ENCODE results near the gene DNASE1L1. TPM values are rescaled to one million over a fixed set of nuclear protein-coding genes. Genes with fewer than 3 reads are reported as not detected.

The DNASE1L1 gene
- polyA plus RNA-seq, 1 of the 3 experiments (the other 2 are of a cell fraction), result 18.2 TPM

DNA sequence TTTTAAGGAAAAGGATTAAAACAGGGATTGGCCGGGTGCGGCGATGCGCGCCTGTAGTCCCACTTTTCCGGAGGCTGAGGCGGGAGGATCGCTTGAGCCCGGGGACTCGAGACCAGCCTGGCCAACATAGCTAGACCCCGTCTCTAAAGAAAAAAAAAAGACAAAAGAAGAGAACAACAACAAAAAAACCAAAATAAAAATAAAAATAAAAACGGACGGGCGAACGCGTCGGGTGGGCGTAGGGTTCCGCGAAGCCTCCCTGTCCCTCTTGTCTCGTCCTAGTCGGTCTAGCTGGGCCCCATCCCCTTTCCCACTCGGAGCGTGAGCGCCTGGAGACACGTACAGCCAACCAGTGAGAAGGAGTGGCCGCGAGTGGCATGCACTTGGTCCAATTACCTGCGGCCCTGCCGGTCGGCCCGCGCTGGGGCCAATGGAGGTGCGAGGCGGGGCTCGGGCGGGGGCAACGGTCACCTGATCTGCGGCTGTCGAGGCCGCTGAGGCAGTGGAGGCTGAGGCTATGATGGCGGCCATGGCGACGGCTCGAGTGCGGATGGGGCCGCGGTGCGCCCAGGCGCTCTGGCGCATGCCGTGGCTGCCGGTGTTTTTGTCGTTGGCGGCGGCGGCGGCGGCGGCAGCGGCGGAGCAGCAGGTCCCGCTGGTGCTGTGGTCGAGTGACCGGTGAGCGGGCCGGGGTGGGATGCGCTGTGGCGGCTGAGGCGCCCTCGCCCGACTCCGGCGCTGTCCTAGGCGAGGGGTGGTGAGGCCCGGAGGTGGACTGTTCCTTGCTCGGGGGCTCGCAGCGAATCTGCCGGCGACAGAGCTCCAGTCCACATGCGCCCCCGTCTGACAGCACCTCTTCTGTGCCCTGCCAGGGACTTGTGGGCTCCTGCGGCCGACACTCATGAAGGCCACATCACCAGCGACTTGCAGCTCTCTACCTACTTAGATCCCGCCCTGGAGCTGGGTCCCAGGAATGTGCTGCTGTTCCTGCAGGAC, 19.4 kb upstream of the DNASE1L1 start, which contains the start of gene ATP6AP1 (continued):
- peak; percentile 49; the same call in 1 of the 2 replicates for TF ChIP-seq POLR2AphosphoS5 (IDR thresholded peaks at IDR 0.05; ENCODE audit: low read depth, low read length)
- TF ChIP-seq FOSL2 (IDR thresholded peaks at IDR 0.05; ENCODE audit: borderline replicate concordance, low read depth), result no peak
- no peak for TF ChIP-seq ELF1 (IDR thresholded peaks at IDR 0.05)
- TF ChIP-seq NRF1 (IDR thresholded peaks at IDR 0.05; ENCODE audit: low read depth, low read length), result no peak
- TF ChIP-seq EP300 (IDR thresholded peaks at IDR 0.05; ENCODE audit: borderline replicate concordance in 1 of 2, low read depth in 1 of 2, low read length in 1 of 2), result no peak
- peak; percentile 62 for TF ChIP-seq CHD2 (IDR thresholded peaks at IDR 0.05; ENCODE audit: low read length, partially characterized antibody)
- TF ChIP-seq SIN3A (IDR thresholded peaks at IDR 0.05; ENCODE audit: borderline replicate concordance, low read depth, low read length), result no peak
- TF ChIP-seq USF1 (IDR thresholded peaks at IDR 0.05; ENCODE audit: borderline replicate concordance, low read depth), result peak; percentile 90
- TF ChIP-seq IRF3 (IDR thresholded peaks at IDR 0.05; ENCODE audit: low read depth, low read length), result peak; percentile 63
- TF ChIP-seq MEF2A (IDR thresholded peaks at IDR 0.05; ENCODE audit: borderline replicate concordance, low read depth), result no peak
- TF ChIP-seq TEAD4 (IDR thresholded peaks at IDR 0.05; ENCODE audit: borderline replicate concordance, insufficient read depth), result no peak
- no peak for TF ChIP-seq RCOR1 (IDR thresholded peaks at IDR 0.05; ENCODE audit: low read length)
- no peak for TF ChIP-seq NFIC (IDR thresholded peaks at IDR 0.05; ENCODE audit: borderline replicate concordance)
- TF ChIP-seq REST (IDR thresholded peaks at IDR 0.05; ENCODE audit: low read depth, low read length), result no peak
- peak; percentile 42; the same call in 1 of the 2 replicates for TF ChIP-seq MXI1 (IDR thresholded peaks at IDR 0.05; ENCODE audit: low read depth, low read length)
- TF ChIP-seq YY1 (IDR thresholded peaks at IDR 0.05; ENCODE audit: low read depth), result peak; percentile 86
- TF ChIP-seq, protein P1, sequence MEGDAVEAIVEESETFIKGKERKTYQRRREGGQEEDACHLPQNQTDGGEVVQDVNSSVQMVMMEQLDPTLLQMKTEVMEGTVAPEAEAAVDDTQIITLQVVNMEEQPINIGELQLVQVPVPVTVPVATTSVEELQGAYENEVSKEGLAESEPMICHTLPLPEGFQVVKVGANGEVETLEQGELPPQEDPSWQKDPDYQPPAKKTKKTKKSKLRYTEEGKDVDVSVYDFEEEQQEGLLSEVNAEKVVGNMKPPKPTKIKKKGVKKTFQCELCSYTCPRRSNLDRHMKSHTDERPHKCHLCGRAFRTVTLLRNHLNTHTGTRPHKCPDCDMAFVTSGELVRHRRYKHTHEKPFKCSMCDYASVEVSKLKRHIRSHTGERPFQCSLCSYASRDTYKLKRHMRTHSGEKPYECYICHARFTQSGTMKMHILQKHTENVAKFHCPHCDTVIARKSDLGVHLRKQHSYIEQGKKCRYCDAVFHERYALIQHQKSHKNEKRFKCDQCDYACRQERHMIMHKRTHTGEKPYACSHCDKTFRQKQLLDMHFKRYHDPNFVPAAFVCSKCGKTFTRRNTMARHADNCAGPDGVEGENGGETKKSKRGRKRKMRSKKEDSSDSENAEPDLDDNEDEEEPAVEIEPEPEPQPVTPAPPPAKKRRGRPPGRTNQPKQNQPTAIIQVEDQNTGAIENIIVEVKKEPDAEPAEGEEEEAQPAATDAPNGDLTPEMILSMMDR (IDR thresholded peaks at IDR 0.05), result peak; percentile 9; the same call in 1 of the 2 replicates
- no peak for TF ChIP-seq FOXJ3 (CRISPR knock-in tag; IDR thresholded peaks at IDR 0.05)
- no peak for TF ChIP-seq JUND (IDR thresholded peaks at IDR 0.05)
- peak; percentile 30; the same call in 1 of the 2 replicates for TF ChIP-seq USF2 (IDR thresholded peaks at IDR 0.05; ENCODE audit: borderline replicate concordance, low read depth, low read length)
- TF ChIP-seq EZH2phosphoT487 (IDR thresholded peaks at IDR 0.05; ENCODE audit: borderline replicate concordance, low read depth), result no peak

Measured in SK-N-SH (cell line).